SK-N-SH treated with all-trans-retinoic acid at 6 μM for 48 hours (cell line): Measurements from ENCODE around the gene GALNT11.

Source experiments
- ATAC-seq: fragments of 200-7000 bp; cut with Tn5 transposase; 3 replicates; pipeline ENCODE4 v1.9.1; 2020; ENCODE audit warnings: mild to moderate bottlenecking, moderate library complexity
- BACH2 ChIP-seq: fragments of 250-450 bp; sonication (Bioruptor Pico); IDR thresholded peaks from 2 replicates; pipeline ENCODE4 v1.9.0; 2021; ENCODE audit warnings: mild to moderate bottlenecking, borderline replicate concordance
- CSDC2 ChIP-seq: fragments of 250-450 bp; sonication (Bioruptor Pico); IDR thresholded peaks from 2 replicates; pipeline ENCODE4 v1.5.0; 2020; ENCODE audit warnings: mild to moderate bottlenecking, moderate library complexity
- CSRNP3 ChIP-seq: fragments of 250-450 bp; sonication (Bioruptor Pico); IDR thresholded peaks from 2 replicates; pipeline ENCODE4 v1.5.1; 2021; ENCODE audit warnings: mild to moderate bottlenecking, moderate library complexity
- ESRRG ChIP-seq: fragments of 250-450 bp; sonication (Bioruptor Pico); IDR thresholded peaks from 2 replicates; pipeline ENCODE4 v1.6.1; 2021; ENCODE audit warnings: mild to moderate bottlenecking
- GLIS3 ChIP-seq: fragments of 250-450 bp; sonication (Bioruptor Pico); IDR thresholded peaks from 2 replicates; pipeline ENCODE4 v1.5.0; 2020; ENCODE audit warnings: mild to moderate bottlenecking, moderate library complexity
- OSR1 ChIP-seq: fragments of 250-450 bp; sonication (Bioruptor Pico); IDR thresholded peaks from 2 replicates; pipeline ENCODE4 v1.8.0; 2022; ENCODE audit warnings: moderate library complexity, mild to moderate bottlenecking, inconsistent platforms
- PATZ1 ChIP-seq: fragments of 250-450 bp; sonication (Bioruptor Pico); IDR thresholded peaks from 2 replicates; pipeline ENCODE4 v1.8.0; 2020; ENCODE audit warnings: mild to moderate bottlenecking, moderate library complexity, borderline replicate concordance
- PPARA ChIP-seq: fragments of 250-450 bp; sonication (Bioruptor Pico); IDR thresholded peaks from 2 replicates; pipeline ENCODE4 v1.5.0; 2020; ENCODE audit warnings: mild to moderate bottlenecking, borderline replicate concordance
- RARB ChIP-seq: fragments of 250-450 bp; sonication (Bioruptor Pico); IDR thresholded peaks from 2 replicates; pipeline ENCODE4 v1.8.0; 2021; ENCODE audit warnings: mild to moderate bottlenecking, moderate library complexity
- SNAI2 ChIP-seq: fragments of 250-450 bp; sonication (Bioruptor Pico); IDR thresholded peaks from 2 replicates; pipeline ENCODE4 v1.5.0; 2020; ENCODE audit warnings: mild to moderate bottlenecking, moderate library complexity
- TCF4 ChIP-seq: fragments of 250-450 bp; sonication (Bioruptor Pico); IDR thresholded peaks from 2 replicates; pipeline ENCODE4 v1.8.0; 2021; ENCODE audit warnings: mild to moderate bottlenecking, moderate library complexity, borderline replicate concordance
- TOX ChIP-seq: fragments of 250-450 bp; sonication (Bioruptor Pico); IDR thresholded peaks from 2 replicates; pipeline ENCODE4 v1.8.0; 2021; ENCODE audit warnings: mild to moderate bottlenecking, moderate library complexity, borderline replicate concordance
- TSHZ2 ChIP-seq: fragments of 250-450 bp; sonication (Bioruptor Pico); IDR thresholded peaks from 2 replicates; pipeline ENCODE4 v1.5.0; 2020; ENCODE audit warnings: mild to moderate bottlenecking, moderate library complexity
- ZC3H10 ChIP-seq: fragments of 250-450 bp; sonication (Bioruptor Pico); IDR thresholded peaks from 2 replicates; pipeline ENCODE4 v1.5.1; 2021; ENCODE audit warnings: mild to moderate bottlenecking, moderate library complexity
- ZFP3 ChIP-seq: fragments of 250-450 bp; sonication (Bioruptor Pico); IDR thresholded peaks from 2 replicates; pipeline ENCODE4 v1.5.0; 2020; ENCODE audit warnings: mild to moderate bottlenecking, moderate library complexity
- ZNF565 ChIP-seq: fragments of 450-650 bp; formaldehyde crosslinking; conservative IDR thresholded peaks from 2 replicates; pipeline ENCODE4 v1.5.0; 2020; ENCODE audit warnings: low read depth, mild to moderate bottlenecking, moderate library complexity
- ZNF70 ChIP-seq: fragments of 450-650 bp; formaldehyde crosslinking; IDR thresholded peaks from 2 replicates; pipeline ENCODE4 v1.5.0; 2020; ENCODE audit warnings: mild to moderate bottlenecking, moderate library complexity
- ZNF8 ChIP-seq: fragments of 450-650 bp; formaldehyde crosslinking; IDR thresholded peaks from 2 replicates; pipeline ENCODE4 v1.5.0; 2020; ENCODE audit warnings: mild to moderate bottlenecking, moderate library complexity
- TF ChIP-seq, protein P1 (sequence below): fragments of 250-450 bp; sonication (Bioruptor Pico); IDR thresholded peaks from 2 replicates; pipeline ENCODE4 v1.8.0; 2021; ENCODE audit warnings: low read depth, mild to moderate bottlenecking, moderate library complexity, borderline replicate concordance

The GALNT11 gene

DNA sequence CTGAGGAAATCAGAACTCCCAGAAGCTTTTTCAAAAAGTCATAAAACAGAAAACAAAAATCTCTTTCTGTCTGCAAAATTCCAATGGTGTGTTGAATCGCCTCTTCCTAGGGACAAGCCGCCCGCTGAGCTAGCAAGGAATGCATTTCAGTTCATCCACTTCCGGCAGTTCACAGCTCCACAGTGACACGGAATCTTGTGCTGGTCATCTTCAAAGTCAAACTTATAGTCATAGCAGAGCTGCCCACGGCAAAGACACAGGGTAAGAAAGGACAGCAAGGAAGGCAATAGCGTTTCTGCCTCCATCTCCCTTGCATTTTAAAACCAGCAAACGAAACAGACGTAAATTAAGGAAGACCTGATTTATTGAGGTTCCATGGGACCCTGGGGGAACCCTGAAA is 111.2 kb downstream of the GALNT11 start:
- no peak for TF ChIP-seq CSRNP3 (CRISPR knock-in tag)
- no peak for TF ChIP-seq ZNF565 (CRISPR knock-in tag)
- TF ChIP-seq ESRRG = no peak
- TF ChIP-seq CSDC2 (CRISPR knock-in tag) = no peak
- no peak for TF ChIP-seq ZFP3 (CRISPR knock-in tag)
- no peak for TF ChIP-seq ZNF70 (CRISPR knock-in tag)
- no peak for TF ChIP-seq TCF4 (CRISPR knock-in tag)
- no peak for TF ChIP-seq TOX (CRISPR knock-in tag)
- ATAC-seq = peak; percentile 21; the same call in 2 of the 3 replicates

- ATAC-seq = no peak
- TF ChIP-seq ZNF565 (CRISPR knock-in tag) (no peak), ESRRG (no peak), OSR1 (no peak), BACH2 (CRISPR knock-in tag) (no peak), SNAI2 (CRISPR knock-in tag) (no peak), TCF4 (CRISPR knock-in tag) (no peak), ZNF70 (CRISPR knock-in tag) (no peak), ZNF8 (CRISPR knock-in tag) (no peak), TSHZ2 (CRISPR knock-in tag) (no peak), CSDC2 (CRISPR knock-in tag) (no peak), CSRNP3 (CRISPR knock-in tag) (no peak), PPARA (CRISPR knock-in tag) (no peak), PATZ1 (CRISPR knock-in tag) (no peak)
- TF ChIP-seq, protein P1, sequence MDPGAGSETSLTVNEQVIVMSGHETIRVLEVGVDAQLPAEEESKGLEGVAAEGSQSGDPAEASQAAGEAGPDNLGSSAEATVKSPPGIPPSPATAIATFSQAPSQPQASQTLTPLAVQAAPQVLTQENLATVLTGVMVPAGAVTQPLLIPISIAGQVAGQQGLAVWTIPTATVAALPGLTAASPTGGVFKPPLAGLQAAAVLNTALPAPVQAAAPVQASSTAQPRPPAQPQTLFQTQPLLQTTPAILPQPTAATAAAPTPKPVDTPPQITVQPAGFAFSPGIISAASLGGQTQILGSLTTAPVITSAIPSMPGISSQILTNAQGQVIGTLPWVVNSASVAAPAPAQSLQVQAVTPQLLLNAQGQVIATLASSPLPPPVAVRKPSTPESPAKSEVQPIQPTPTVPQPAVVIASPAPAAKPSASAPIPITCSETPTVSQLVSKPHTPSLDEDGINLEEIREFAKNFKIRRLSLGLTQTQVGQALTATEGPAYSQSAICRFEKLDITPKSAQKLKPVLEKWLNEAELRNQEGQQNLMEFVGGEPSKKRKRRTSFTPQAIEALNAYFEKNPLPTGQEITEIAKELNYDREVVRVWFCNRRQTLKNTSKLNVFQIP (CRISPR knock-in tag) = no peak
Observed at GRCh38 chr7:152137476-152138025, 112.1 kb downstream of the GALNT11 start.

- TF ChIP-seq PATZ1 (CRISPR knock-in tag) (no peak), ZNF565 (CRISPR knock-in tag) (no peak), GLIS3 (CRISPR knock-in tag) (no peak), ESRRG (no peak), TSHZ2 (CRISPR knock-in tag) (no peak), RARB (no peak), ZC3H10 (CRISPR knock-in tag) (no peak)
Observed at GRCh38 chr7:152140067-152140466, 114.6 kb downstream of the GALNT11 start.

More at GRCh38 chr7:152140067-152140466, 114.6 kb downstream of the GALNT11 start:
- ATAC-seq = no peak
